Stimulated activated naive CD4-positive, alpha-beta T cell treated with Interleukin-2 at 50 U/mL for 16 hours (primary cell): ENCODE results near the gene MARK3.
A peak's percentile ranks its signal among the peaks of the same experiment; 100 is the strongest.

Experiments used
- DNase-seq: peaks from one replicate; lab custom pipeline; 2025; lab: John Stamatoyannopoulos, UW

The MARK3 gene

DNA sequence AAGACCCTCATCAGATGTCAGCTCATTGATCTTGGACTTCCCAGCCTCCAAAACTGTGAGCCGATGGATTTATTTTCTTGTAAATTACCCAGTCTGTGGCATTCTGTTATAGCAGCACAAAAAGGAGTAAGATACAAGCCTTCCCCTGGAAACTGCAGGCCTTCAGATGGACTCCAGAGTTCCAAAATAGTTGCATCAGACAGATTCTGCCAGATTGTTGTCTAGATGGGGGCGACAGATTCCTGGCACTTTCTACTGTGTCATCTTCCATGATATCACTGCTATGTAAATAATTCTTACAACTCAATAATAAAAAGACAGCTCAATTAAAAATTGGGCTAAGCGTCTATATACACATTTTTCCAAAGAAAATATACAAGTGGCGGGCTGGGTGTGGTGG is 17.2 kb upstream of the MARK3 start:
- no peak for DNase-seq

DNA sequence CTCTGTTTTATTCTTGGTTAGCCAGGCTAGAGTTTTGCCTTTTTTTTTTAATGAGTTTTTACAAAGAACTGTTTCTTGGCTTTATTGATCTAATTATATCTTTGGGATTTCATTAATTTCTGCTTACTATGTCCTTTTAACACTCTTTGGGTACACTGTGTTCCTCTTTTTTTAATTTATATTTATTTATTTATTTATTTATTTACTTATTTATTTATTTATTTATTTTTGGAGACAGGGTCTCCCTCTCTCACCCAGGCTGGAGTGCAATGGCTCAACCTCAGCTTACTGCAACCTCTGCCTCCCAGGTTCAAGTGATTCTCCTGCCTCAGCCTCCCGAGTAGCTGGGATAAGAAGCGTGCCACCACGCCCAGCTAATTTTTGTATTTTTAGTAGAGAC is 15.1 kb upstream of the MARK3 start:
- no peak for DNase-seq

DNA sequence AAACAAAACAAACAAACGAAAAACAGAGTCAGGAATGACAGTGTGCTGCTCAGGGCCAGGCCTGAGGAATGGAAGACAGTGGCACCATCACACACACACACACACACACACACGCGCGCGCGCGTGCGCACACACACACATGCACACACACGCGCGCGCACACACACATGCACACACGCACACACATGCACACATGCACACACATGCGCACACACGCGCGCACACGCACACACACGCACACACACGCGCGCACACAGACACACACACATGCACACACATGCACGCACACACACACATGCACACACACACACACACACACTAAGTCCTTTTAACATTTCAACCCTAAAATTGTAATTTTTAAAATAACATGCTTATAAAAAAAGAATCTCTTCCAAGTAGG is 13.2 kb upstream of the MARK3 start:
- DNase-seq: no peak

DNA sequence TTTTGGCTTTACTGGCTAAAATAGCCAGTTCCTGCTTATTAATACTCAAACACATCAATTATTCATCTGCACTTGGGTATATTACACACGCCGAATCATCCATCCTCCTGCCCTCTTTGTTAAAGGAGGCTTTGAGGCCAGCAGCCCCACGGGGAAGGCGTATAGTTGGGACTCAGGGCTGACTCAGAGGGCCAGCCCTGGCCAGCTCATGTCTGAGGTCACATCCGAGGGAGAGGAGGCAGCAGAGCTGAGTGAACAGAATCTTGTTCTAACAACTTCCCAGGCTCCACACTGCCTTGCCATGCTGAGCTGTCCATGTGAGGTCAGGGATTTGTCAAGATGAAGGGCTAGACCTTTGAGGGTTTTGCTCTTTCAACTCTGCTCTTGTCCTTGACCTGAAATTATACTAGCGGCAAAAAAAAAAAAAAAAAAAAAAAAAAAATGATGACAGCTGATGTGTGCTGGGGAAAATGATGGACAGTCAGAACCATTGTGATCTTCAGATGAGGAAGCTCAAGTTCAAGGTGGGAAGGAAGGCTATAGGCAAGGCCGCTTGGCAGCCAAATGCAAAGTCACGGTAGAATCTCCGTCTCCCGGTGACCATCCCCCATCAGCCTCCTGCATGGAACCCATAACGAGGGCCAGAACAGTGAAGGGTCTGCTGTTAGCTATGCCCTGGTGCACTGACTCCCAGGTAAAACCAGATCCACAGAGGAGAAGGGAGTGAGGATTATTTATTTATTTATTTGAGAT is 12.5 kb upstream of the MARK3 start:
- DNase-seq: no peak

DNA sequence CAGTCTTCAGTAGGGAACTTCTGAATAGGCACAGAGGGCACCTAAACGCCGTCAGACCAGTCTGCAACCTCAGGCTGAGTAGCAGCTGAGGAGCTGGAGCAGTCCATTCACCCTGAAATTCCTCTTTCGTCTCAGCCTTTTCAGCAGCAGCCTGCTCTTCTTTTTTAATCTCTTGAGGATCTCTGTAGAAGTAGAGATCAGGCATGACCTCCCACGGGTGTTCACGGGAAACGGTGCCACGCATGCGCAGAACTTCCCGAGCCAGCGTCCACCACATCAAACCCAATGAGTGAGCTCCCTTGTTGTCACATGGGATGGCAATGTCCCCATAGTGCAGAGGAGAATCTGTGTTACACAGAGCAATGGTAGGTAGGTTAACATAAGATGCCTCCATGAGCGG is 11.1 kb upstream of the MARK3 start:
- DNase-seq: no peak

DNA sequence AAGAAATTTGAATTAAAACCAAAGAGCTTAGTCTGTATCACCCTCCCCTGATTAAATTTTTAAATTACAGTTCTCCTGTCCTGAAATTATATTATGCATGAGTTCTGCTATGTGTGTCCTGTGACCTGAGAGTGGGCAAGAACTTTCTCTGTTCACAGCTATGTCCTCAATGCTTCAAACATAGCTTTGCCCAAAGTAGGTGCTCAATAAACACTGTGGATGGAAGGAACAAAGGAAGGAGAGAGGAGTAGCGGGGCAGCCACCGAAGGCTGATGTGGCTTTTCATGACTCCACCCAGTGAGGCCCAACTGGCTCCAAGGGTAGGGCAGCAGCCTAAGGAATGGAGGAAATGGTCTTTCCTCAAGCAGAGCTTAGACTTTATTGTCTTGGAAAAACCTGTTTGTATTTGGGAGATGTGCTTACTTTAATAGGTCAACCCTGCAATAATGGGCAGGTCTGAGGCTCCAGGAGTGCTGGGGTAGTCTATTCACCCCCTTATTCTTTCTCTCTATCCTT is 7.6 kb upstream of the MARK3 start:
- no peak for DNase-seq

DNA sequence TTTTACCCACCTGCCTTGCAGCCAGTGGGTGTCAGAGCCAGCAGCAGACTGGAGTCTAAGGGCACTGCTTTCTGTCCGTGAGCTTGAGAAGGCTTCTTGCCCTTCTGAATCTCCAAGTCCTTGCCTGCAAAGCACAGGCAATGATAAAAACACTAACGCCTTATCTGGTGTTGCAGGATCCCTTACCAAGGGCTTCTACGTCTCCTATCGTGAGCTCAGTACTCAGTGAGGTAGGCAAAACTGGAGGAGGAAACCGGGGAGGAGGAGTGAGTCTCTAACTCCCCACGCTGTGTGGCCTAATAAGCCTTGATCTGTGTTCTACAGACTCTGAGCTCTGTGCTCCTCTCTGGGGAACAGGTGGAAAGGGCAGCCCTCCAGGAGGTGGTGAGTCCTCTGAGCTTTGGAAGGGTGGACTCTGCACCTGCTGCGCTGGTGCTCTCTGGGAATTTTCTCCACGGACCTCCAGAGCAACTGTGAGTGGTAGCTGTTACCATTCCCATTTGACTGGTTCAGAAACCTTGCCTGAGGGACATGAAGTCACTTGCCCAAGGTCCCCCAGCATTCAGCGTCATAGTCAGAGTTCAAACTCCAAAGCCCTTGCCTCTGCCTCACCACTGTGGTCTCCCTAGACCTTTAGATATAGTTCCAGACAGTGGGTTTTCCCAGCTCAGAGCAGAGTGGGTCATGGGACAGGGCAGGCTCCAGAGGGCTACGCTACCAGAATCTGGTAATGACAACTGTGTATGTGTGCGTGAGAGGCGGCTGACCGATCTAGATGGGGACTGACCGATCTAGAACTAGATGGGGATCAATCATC is 7.0 kb upstream of the MARK3 start:
- DNase-seq: no peak

DNA sequence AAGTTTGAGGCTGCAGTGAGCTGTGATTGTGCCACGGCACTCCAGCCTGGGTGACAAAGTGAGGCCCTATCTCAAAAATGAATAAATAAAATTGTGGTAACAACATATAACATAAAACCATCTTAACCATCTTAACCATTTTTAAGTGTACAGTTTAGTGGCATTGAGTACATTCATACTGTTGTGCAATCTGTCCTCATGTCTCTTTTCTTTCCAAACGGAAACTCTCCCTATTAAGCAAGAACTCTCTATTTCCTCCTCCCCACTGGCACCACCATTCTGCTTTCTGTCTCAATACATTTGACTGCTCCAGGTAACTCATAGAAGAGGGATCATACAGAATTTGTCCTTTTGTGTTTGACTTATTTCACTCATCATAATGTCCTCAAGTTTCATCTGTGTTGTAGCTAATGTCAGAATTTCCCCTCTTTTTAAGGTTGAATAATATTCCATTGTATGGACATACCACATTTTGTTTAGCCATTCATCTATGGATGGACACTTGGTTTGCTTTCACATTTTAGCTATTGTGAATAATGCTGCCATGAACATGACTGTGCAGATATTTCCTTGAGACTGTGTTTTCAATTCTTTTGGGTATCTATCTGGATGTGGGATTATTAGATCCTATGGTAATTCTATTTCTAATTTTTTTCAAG is 4.4 kb upstream of the MARK3 start:
- DNase-seq: no peak

DNA sequence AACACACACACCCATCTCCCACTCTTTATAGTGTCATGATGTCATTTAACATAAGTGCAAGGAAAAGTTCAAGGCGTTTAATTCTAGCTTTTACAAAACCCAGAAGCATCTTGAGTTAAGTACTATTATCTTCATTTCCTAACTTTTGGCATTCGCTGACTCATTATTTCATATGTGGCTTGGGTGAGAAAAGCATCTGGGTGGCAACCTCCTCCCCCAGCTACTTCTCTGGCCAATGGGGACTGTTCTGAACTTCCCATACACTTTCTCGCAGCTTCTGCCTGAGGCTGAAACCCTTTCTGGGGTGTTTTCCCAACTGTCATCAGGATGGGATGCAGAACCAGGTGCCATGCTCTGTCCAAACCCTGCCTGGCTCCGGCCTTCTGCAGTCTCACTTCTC is 2.8 kb upstream of the MARK3 start:
- DNase-seq: no peak

DNA sequence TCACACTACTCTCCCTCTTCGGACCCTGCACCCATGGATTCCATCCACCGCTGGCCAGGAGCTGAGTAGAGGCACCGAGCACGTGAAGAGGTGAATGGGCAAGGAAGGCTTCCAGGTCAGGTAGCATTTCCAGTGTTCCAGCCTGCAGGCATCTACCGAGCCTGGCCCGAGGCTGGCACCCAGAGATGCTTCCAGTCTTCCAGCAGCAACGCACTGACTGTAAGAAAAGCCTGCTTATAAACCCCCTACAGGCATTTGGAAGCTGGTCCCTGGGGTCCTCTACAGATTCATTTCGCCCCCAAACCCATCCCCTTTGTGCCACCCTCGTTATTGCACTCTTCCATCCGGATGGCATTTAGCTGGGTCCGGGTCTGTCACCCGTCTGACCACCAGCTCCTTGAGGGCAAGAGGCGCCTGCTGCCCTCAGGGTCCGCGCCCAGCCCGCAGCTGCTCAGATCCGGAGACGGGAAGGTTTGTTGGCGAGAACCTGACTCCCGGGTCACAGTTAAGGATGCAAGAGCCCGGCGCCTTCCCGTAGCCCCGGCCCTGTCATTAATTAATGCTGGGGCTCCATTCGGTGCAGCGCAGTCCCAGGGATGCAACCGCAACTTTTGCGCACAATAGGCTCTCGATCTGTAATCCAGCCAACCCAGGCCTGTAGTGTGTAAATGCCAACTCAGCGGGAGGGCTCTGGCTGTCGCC is 614 bp upstream of the MARK3 start:
- DNase-seq: no peak

DNA sequence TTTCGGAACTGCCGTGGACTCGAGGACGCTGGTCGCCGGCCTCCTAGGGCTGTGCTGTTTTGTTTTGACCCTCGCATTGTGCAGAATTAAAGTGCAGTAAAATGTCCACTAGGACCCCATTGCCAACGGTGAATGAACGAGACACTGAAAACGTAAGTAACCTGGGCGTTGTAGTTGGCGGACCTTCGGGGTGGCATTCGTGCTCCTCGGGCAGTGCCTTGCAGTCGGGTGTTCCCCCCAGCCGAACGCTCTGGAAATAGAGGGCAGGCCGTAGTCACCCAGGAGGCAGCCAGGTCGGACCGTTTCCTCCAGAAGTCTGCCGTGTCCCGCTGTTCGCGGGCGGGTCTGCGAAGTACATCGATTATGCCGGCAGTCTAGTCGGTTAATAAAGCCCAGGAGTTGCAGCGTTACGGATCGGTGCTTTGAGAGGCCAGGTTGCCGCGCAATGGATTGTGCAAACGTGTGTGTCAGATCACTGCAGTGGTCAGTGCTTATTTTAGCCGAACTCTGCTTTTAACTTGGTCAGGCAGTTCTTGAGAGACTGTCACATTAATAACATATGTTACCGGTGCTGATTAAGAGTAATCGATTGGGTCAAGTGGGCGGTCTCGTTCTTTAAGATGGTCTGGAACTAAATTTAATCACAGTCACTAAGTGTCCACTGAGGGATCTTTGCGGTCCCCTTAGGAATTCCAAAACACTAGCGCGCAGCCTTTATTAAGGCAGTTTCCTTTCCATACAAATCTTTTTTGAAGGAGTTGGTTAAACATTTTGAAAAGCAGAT is 906 bp downstream of the MARK3 start:
- DNase-seq: peak; percentile 17

DNA sequence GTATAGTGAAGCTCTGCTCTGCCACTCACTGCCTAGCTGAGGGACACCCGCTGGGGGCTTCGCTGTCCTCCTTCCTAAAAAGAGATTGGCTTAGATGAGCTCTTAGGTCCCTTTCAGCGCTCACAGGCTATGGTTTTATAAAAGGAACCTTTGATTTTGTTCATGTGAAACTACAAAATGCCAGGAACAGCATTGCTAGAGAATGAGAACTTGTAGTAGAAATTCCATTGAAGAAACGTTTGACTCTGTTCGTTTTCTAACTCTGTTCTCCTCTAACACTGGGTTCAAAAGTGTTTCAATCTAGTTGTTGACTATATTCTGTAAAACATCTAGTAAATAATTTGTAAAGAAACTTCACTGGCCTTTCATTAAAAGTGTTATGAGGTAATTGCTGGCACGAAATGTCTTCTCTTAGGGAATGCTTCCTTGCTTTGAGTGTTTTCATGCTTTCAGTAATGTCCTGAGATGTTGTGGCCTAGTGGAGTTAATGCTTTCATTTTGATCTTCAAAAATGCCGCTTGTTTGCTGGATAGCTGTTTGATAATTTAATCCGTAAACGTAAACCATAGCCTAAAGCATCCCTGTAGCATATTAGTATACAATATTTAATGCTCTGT is 1.6 kb downstream of the MARK3 start:
- no peak for DNase-seq

DNA sequence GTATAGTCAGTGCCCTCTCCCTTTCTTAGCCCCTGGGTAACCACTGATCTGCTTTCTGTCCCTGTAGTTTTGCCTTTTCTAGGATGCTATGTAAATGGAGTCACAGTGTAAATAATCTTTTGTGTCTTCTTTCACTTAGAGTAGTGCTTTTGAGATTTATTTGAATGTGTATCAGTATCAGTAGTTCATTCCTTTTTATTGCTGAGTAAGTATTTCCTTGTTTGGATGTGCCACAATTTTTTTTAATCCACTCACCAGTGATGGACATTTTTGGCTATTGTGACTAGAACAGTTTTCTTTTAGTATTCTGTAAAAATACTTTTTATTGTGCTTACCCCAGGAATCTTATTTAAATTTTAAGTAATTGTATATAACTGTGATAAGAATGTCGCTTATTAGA is 3.4 kb downstream of the MARK3 start:
- no peak for DNase-seq

DNA sequence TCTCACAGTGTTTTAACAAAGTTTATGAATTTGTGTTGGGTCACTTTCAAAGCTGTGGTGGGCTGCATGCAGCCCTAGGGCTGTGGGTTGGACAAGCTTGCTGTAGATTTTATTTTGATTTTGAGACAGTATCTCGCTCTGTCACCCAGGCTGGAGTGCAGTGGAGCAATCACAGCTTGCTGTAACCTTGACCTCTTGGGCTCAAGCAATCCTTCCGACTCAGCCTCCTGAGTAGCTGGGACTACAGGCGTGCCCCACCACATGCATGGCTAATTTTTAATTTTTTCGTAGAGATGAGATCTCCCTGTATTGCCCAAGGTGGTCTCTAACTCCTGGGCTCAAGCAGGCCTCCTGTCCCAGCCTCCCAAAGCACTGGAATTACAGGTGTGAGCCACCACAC is 5.4 kb downstream of the MARK3 start:
- no peak for DNase-seq

DNA sequence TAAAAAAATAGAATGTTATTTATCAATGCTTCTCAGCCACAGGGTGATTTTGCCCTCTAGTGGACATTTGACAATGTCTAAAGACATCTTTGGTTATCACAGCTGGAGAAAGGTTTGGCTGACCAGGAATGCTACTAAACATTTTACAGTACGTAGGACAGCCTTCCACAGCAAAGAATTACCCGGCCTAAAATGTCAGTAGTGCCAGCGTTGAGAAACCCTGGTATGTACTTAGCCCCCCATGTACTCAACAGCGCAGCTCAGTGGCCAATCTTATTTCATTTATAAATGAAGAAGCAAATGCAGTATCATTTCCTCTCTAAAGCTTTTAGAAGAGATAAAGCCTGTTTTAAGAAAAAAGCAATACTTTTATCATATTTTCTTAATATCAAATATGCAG is 5.8 kb downstream of the MARK3 start:
- DNase-seq: peak; percentile 10

DNA sequence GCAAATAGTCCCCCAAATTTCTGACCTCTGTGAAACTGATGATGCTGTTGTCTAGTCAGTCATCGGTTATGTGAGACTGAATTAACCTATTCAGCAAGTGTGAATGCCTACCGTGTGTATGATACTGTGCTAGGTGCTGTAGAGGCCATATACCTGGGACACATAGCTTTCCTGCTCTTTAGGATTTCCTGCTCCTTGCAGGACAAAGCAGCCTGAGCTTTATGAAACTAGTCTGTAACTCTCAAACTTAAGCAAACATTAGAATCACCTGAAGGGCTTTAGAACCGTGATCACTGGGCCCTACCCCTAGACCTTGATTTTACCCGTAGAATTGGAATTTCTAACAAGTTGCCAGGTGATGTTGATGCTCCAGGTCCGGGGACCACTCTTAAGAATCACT is 6.9 kb downstream of the MARK3 start:
- DNase-seq: no peak

DNA sequence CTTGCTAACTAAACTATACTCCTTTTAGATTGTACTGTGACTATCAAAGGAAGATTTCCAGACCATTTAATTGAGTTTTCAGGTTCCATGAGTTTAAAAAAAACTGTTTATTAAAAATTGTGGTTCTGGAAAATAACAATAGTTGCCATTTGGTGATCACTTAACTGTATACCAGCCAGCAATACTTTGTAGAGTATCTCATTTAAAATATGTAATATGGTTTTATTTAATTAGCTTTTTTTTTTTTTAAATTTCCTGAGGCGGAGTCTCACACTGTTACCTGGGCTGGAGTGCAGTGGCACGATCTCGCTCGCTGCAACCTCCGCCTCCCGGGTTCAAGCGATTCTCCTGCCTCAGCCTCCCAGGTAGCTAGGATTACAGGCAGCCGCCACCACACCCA is 7.4 kb downstream of the MARK3 start:
- DNase-seq: no peak

DNA sequence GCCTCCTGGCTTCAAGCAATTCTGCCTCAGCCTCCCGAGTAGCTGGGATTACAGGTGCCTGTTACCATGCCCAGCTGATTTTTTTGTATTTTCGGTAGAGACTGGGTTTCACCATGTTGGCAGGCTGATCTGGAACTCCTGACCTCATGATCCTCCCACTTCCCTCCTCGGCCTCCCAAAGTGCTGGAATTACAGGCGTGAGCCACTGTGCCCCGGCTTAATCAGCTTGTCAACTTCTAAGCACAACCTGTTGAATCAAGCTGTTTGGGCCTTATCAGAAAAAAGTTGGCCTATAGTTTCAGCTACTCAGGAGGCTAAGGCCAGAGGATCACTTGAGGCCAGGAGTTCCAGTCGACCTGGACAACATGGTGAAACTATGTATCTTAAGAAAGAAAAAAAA is 7.9 kb downstream of the MARK3 start:
- DNase-seq: no peak

DNA sequence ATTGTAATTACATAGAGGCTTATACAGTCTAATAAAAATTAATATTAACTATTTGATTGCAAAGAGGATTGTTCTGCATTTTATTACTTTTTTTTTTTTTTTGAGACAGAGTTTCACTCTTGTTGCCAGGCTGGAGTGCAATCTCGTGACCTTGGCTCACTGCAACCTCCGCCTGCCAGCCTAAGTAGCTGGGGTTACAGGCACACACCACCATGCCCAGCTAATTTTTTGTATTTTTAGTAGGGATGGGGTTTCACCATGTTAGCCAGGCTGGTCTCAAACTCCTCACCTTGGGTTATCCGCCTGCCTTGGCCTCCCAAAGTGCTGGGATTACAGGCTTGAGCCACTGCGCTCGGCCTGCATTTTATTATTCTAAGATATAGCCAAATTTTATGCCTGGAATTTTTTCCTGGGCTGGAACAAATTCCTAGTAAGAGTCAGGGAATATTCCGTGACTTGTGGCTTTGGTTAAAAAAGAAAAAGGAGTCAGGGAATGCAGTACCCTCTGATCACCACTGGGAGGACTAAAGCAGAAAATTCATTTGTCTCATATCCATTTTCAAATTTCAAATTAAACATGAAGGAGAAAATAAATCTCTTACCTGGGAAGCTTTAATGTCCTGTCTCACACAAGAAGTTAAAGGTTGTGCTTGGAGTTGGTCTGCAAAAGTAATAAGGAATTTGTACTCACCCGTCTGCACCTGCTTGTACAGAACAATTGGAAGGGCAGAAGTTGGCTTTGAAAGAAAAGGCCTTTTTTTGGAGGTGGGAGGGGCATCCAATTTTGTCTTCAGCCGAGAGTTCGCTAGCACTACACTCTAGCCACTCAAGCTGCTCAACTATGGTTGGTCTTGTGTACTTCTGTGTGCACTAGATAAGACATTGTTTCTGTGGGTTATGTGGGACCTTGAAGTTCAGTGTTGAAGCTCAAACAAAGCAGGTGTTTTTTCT is 8.7 kb downstream of the MARK3 start:
- no peak for DNase-seq

DNA sequence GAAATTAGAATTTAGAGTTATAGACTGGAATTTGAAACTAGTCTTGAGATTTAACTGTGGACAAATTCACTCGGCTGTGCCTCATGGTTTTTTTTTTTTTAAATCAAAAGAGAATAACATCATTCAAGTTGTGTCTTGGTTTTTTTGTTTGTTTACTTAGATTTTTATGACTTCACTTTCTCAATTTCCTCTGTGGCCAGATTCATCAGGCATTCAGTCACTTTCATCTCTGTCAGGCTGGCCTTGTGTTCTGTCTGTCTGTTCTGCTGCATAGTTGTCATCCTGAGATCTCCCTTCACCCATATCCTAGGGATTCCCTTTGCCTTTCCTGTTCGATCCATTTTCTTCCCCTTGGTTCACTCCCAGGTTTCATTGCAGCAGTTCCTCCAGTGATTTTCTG is 10.0 kb downstream of the MARK3 start:
- no peak for DNase-seq
